T-helper 2 cell treated with Interferon-gamma antibody and Interleukin-4, amounts not matched to agents 5 μg/mL and 100 μg/mL, for 36 hours (primary cell): ENCODE measurements around the gene MIER3.
A peak's percentile ranks its signal among the peaks of the same experiment; 100 is the strongest.

Source experiments
- DNase-seq: peaks from one replicate; pipeline ENCODE4 v3.0.0; 2021; ENCODE audit warnings: low spot score
- H3K27ac Mint-ChIP-seq: one replicate; pipeline ENCODE4 v1.8.0; 2021; ENCODE audit warnings: mild to moderate bottlenecking, mixed read lengths
- H3K27me3 Mint-ChIP-seq: one replicate; pipeline ENCODE4 v1.8.0; 2021; ENCODE audit warnings: low read depth, mixed read lengths
- H3K36me3 Mint-ChIP-seq: one replicate; pipeline ENCODE4 v1.8.0; 2021; ENCODE audit warnings: low read depth, mixed read lengths
- H3K4me1 Mint-ChIP-seq: one replicate; pipeline ENCODE4 v1.8.0; 2021; ENCODE audit warnings: low read depth, mixed read lengths
- H3K4me3 Mint-ChIP-seq: one replicate; pipeline ENCODE4 v1.8.0; 2022; ENCODE audit warnings: mild to moderate bottlenecking, moderate library complexity, mixed read lengths
- H3K9me3 Mint-ChIP-seq: one replicate; pipeline ENCODE4 v1.8.0; 2021; ENCODE audit warnings: mixed read lengths

Gene MIER3

GRCh38 chr5:56977822-56978221 lies 25.9 kb upstream of the MIER3 start:
- Mint-ChIP-seq H3K4me1 (no peaks in the 10 kb centered on the region), H3K4me3 (no peak overlapping the region), H3K27me3 (peaks cover 32% of the 10 kb centered on the region), H3K27ac (no peak overlapping the region), H3K9me3 (no peaks in the 10 kb centered on the region), H3K36me3 (no peaks in the 10 kb centered on the region)
- DNase-seq, result no peak

GRCh38 chr5:56977021-56977420 lies 25.1 kb upstream of the MIER3 start:
- Mint-ChIP-seq H3K27me3 (peaks cover 38% of the 10 kb centered on the region), H3K36me3 (no peaks in the 10 kb centered on the region), H3K4me1 (no peaks in the 10 kb centered on the region)

GRCh38 chr5:56974241-56974640 lies 22.3 kb upstream of the MIER3 start:
- no peak for DNase-seq
- no peaks in the 10 kb centered on the region for H3K36me3 Mint-ChIP-seq
- no peaks in the 10 kb centered on the region for H3K4me1 Mint-ChIP-seq
- no peak overlapping the region for H3K4me3 Mint-ChIP-seq
- peaks cover 31% of the 10 kb centered on the region for H3K27me3 Mint-ChIP-seq
- no peak overlapping the region for H3K27ac Mint-ChIP-seq
- no peaks in the 10 kb centered on the region for H3K9me3 Mint-ChIP-seq

More at GRCh38 chr5:56977021-56977420, 25.1 kb upstream of the MIER3 start:
- Mint-ChIP-seq H3K27ac (no peak overlapping the region), H3K4me3 (no peak overlapping the region), H3K9me3 (no peaks in the 10 kb centered on the region)
- DNase-seq, result no peak

- Mint-ChIP-seq H3K4me1 (no peaks in the 10 kb centered on the region), H3K4me3 (no peak overlapping the region), H3K36me3 (no peaks in the 10 kb centered on the region), H3K27me3 (peaks cover 32% of the 10 kb centered on the region), H3K27ac (no peak overlapping the region), H3K9me3 (no peaks in the 10 kb centered on the region)
- DNase-seq, result no peak
Measured at GRCh38 chr5:56973473-56973872, 21.6 kb upstream of the MIER3 start.

GRCh38 chr5:56971275-56971674 lies 19.4 kb upstream of the MIER3 start:
- no peak overlapping the region for H3K27ac Mint-ChIP-seq
- no peak for DNase-seq
- H3K4me1 Mint-ChIP-seq, result no peaks in the 10 kb centered on the region
- H3K36me3 Mint-ChIP-seq, result no peaks in the 10 kb centered on the region
- H3K9me3 Mint-ChIP-seq, result no peaks in the 10 kb centered on the region
- no peak overlapping the region for H3K4me3 Mint-ChIP-seq
- peaks cover 34% of the 10 kb centered on the region for H3K27me3 Mint-ChIP-seq

- H3K27me3 Mint-ChIP-seq, result peaks cover 52% of the 10 kb centered on the region
- no peaks in the 10 kb centered on the region for H3K9me3 Mint-ChIP-seq
Measured at GRCh38 chr5:56964173-56964572, 12.2 kb upstream of the MIER3 start.

GRCh38 chr5:56963246-56963645 lies 11.3 kb upstream of the MIER3 start:
- Mint-ChIP-seq H3K4me3 (no peak overlapping the region), H3K4me1 (no peaks in the 10 kb centered on the region), H3K9me3 (no peaks in the 10 kb centered on the region), H3K27ac (no peak overlapping the region), H3K27me3 (peaks cover 55% of the 10 kb centered on the region), H3K36me3 (no peaks in the 10 kb centered on the region)
- no peak for DNase-seq

More at GRCh38 chr5:56964173-56964572, 12.2 kb upstream of the MIER3 start:
- Mint-ChIP-seq H3K4me3 (no peak overlapping the region), H3K4me1 (no peaks in the 10 kb centered on the region), H3K27ac (no peak overlapping the region), H3K36me3 (no peaks in the 10 kb centered on the region)
- no peak for DNase-seq

GRCh38 chr5:56962286-56962685 lies 10.4 kb upstream of the MIER3 start:
- Mint-ChIP-seq H3K27me3 (peaks cover 61% of the 10 kb centered on the region), H3K36me3 (no peaks in the 10 kb centered on the region), H3K4me1 (no peaks in the 10 kb centered on the region), H3K4me3 (no peak overlapping the region), H3K27ac (no peak overlapping the region), H3K9me3 (no peaks in the 10 kb centered on the region)
- no peak for DNase-seq

GRCh38 chr5:56961746-56962145 lies 9.8 kb upstream of the MIER3 start:
- DNase-seq, result no peak
- Mint-ChIP-seq H3K36me3 (no peaks in the 10 kb centered on the region), H3K9me3 (no peaks in the 10 kb centered on the region), H3K27me3 (peaks cover 61% of the 10 kb centered on the region), H3K4me1 (no peaks in the 10 kb centered on the region), H3K27ac (no peak overlapping the region), H3K4me3 (no peak overlapping the region)

GRCh38 chr5:56959326-56959725 lies 7.4 kb upstream of the MIER3 start:
- no peak for DNase-seq
- no peak overlapping the region for H3K27ac Mint-ChIP-seq
- H3K27me3 Mint-ChIP-seq, result peaks cover 71% of the 10 kb centered on the region
- H3K4me3 Mint-ChIP-seq, result no peak overlapping the region
- H3K9me3 Mint-ChIP-seq, result no peaks in the 10 kb centered on the region
- no peaks in the 10 kb centered on the region for H3K4me1 Mint-ChIP-seq
- H3K36me3 Mint-ChIP-seq, result no peaks in the 10 kb centered on the region

GRCh38 chr5:56958595-56958994 lies 6.7 kb upstream of the MIER3 start:
- Mint-ChIP-seq H3K27ac (no peak overlapping the region), H3K9me3 (no peaks in the 10 kb centered on the region), H3K36me3 (no peaks in the 10 kb centered on the region), H3K4me1 (no peaks in the 10 kb centered on the region), H3K4me3 (no peak overlapping the region), H3K27me3 (peaks cover 74% of the 10 kb centered on the region)
- DNase-seq, result no peak

GRCh38 chr5:56954262-56954661 lies 2.3 kb upstream of the MIER3 start:
- DNase-seq, result no peak
- Mint-ChIP-seq H3K4me3 (no peak overlapping the region), H3K27me3 (peaks cover 53% of the 10 kb centered on the region), H3K9me3 (no peaks in the 10 kb centered on the region), H3K36me3 (no peaks in the 10 kb centered on the region), H3K27ac (no peak overlapping the region), H3K4me1 (peaks cover 16% of the 10 kb centered on the region)

GRCh38 chr5:56951126-56951945 lies 587 bp downstream of the MIER3 start:
- peak overlapping the region; percentile 80 for H3K27ac Mint-ChIP-seq
- H3K9me3 Mint-ChIP-seq, result no peaks in the 10 kb centered on the region

GRCh38 chr5:56950626-56951125 lies 1.2 kb downstream of the MIER3 start:
- Mint-ChIP-seq H3K27me3 (peaks cover 29% of the 10 kb centered on the region), H3K27ac (peak overlapping the region; percentile 80), H3K4me3 (peak overlapping the region; percentile 96), H3K9me3 (no peaks in the 10 kb centered on the region), H3K4me1 (peaks cover 18% of the 10 kb centered on the region), H3K36me3 (peaks cover 9% of the 10 kb centered on the region)
- peak; percentile 52 for DNase-seq

More at GRCh38 chr5:56951126-56951945, 587 bp downstream of the MIER3 start:
- peaks cover 16% of the 10 kb centered on the region for H3K4me1 Mint-ChIP-seq
- DNase-seq, result peak; percentile 6
- peaks cover 4% of the 10 kb centered on the region for H3K36me3 Mint-ChIP-seq
- H3K4me3 Mint-ChIP-seq, result peak overlapping the region; percentile 96
- peaks cover 32% of the 10 kb centered on the region for H3K27me3 Mint-ChIP-seq
